GM12874 (cell line): ENCODE results near the gene AHCYL2.

Source experiments
- TF ChIP-seq, protein P1 (sequence below): IDR thresholded peaks from 2 replicates; pipeline ENCODE4 v1.5.1; 2011; ENCODE audit warnings: low read depth, mild to moderate bottlenecking, control low read depth, low read length, moderate library complexity; ENCODE audit not compliant: insufficient read depth

AHCYL2 gene

DNA sequence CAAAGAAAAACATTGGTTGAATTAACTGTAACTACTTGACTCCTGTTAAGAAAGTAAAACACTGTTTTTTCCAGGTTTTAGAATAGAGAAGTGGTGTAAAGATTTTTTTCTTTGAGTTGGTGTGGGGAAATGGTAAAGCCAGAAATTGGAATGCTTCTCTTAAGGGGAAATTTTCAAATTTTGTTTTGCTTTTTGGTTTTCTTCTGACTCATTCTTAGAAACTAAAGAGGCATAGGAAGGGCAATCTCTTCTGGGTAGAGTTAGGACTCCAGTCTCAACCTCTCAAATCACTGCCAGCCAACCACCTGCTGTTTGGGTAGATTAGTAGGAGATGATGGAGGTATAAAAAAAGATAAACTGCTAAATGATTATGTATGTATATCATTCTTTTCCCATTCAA is 161.7 kb downstream of the AHCYL2 start:
- TF ChIP-seq, protein P1, sequence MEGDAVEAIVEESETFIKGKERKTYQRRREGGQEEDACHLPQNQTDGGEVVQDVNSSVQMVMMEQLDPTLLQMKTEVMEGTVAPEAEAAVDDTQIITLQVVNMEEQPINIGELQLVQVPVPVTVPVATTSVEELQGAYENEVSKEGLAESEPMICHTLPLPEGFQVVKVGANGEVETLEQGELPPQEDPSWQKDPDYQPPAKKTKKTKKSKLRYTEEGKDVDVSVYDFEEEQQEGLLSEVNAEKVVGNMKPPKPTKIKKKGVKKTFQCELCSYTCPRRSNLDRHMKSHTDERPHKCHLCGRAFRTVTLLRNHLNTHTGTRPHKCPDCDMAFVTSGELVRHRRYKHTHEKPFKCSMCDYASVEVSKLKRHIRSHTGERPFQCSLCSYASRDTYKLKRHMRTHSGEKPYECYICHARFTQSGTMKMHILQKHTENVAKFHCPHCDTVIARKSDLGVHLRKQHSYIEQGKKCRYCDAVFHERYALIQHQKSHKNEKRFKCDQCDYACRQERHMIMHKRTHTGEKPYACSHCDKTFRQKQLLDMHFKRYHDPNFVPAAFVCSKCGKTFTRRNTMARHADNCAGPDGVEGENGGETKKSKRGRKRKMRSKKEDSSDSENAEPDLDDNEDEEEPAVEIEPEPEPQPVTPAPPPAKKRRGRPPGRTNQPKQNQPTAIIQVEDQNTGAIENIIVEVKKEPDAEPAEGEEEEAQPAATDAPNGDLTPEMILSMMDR: no peak

DNA sequence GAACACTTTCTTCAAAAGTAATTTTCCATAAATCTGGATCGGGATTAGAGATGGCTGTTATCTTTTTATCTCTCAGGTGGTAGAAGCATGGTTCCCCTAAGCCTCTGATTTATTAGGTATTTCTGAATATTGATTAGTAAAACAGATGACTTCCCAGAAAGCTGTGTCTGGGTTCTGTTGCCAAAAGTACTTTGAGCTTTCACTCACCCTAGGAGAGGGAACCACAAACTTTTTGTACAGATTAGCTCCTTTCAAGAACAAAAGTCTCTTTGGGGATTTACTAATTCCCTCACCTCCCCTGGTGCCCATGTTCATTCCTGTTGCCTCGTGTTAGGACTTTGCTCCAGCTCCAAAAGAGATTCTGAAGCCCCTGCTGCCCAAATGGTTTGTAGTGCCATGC is 162.7 kb downstream of the AHCYL2 start:
- TF ChIP-seq, protein P1: no peak

DNA sequence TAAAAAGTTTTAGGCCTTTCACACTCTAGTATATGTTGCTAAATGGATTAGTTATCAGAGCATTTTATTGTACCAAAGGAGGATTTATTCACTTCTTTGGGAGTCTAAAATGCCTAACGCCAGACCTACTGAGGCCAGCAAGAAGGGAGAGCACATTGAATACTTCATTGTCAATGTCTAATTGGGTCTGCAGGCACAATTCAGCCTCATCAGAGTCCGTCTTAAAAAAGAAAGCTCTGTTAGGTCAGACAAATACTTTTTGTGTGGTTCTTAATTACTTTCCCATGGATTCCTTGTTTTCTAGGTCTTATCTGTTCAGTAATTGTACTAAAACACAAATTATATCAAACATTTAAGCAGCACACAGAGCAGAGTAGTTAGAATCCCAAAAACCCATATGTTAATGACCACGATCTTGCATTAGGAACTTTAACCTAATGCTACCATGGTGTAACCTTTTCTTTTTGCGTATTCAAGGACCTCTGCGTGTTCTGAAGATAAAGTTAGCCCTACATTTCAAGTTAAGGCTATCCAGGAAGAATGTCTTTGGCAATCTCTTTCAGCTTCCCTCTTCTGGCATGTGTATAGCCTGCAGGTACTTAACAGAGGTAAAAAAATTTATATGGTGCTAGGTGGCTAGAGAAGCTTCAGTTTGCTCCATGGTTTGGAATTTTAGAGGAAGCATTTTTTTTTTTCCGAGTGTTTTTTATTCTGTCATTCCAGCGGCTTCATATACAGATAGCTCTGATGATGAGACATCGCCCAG is 163.7 kb downstream of the AHCYL2 start:
- TF ChIP-seq, protein P1: no peak

DNA sequence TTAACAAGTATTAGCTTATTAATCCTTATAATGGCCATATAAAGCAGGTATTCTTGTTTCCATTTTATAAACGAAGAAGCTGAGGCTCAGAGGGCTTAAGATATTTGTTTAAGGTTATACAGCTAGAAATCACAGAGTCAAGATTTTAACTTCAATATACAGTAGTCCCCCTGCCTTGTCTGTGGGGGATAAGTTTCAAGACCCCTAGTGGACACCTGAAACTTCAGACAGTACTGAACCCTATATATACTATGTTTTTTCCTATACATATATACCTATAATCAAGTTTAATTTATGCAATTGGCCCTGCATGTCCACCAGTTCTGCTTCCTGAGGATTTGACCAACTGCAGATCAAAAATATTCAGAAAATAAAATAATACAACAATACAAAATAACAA is 165.0 kb downstream of the AHCYL2 start:
- TF ChIP-seq, protein P1: no peak

DNA sequence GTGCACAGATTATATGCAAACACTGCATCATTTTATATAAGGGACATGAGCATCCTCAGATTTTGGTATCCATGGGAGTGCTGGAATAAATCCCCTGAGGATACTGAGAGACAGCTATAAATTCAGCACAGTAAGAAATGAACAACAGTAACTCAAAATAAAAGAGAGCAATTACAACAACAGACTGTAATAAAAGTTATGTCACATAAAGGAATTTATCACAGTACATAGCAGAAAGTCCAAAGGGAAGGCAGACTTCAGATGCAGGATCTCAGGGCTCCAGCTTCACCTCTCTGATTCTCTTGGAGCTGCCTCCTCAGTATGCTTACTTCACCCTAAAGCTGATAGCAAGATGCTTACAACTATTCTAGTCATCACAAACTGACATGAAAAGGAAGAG is 165.5 kb downstream of the AHCYL2 start:
- TF ChIP-seq, protein P1: no peak

DNA sequence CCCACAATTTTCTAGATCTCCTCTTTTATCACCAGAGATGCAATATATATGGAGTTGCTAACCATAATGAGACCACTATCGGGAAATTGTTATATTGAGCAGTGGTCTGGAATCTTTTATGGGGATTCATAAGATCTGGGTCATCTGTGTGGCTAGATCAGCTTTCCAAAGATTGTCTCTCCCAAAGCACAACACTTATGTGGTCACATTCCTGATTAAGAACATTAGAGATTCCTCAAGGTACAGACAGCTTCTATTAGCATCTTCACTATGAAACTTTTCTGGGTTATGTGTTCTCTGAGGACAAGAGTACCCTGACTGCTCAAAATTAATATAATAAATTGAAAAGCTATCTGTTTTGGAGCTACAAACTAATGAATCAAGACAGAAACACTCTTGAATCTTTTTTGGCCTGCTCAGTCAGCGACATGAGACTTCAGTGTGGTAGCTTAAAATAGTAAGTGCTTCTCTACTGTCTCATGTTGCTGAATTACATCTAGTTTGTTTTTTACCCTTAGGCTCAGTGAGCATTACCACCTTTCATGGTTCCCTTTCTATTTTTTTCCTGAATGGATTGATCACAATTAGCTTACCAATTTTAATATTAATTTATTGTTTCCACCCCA is 166.8 kb downstream of the AHCYL2 start:
- TF ChIP-seq, protein P1: no peak

DNA sequence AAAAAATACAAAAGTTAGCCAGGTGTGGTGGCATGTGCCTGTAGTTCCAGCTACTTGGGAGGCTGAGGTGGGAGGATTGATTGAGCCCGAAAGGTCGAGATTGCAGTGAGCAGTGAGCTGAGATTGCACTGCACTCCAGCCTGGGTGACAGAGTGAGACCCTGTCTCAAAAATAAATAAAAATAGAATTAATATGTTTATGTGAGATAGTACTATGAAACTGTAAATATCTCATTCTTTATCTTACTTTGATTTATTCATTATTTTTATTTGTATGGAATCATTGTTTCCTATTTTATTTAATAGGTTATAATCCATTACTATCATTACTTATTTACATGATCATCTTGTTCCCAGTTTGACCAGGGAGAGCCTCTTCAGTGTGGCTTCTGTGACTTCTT is 168.4 kb downstream of the AHCYL2 start:
- TF ChIP-seq, protein P1: no peak
